Breast epithelium (tissue), 4 donors: ENCODE measurements around the gene DNMT3A. TPM values are rescaled to one million over a fixed set of nuclear protein-coding genes. Genes with fewer than 3 reads are reported as not detected.

Experiments used
- DNase-seq, 2 donors: peaks; one replicate each; pipeline ENCODE4 v3.0.0-alpha.2; 2019; ENCODE audit warnings: low spot score in 2 of 2
- H3K27ac ChIP-seq, 2 donors: fragments of 200-600 bp; sonication (generic) in 1 of 2; one replicate each; pipeline ENCODE4 v1.5.1; 2016 to 2019; ENCODE audit warnings: mild to moderate bottlenecking in 1 of 2
- H3K27me3 ChIP-seq, 2 donors: fragments of 200-600 bp; sonication (generic) in 1 of 2; one replicate each; pipeline versions ENCODE4 v1.5.1 to v1.6.0; 2017 to 2019; ENCODE audit warnings: control low read depth in 1 of 2, mild to moderate bottlenecking in 1 of 2
- H3K36me3 ChIP-seq: fragments of 200-600 bp; one replicate; pipeline ENCODE4 v1.5.1; 2019
- H3K4me1 ChIP-seq, 2 donors: fragments of 200-600 bp; sonication (generic); one replicate each; pipeline ENCODE4 v1.5.1; 2016 to 2019; ENCODE audit warnings: control low read depth in 1 of 2
- H3K4me3 ChIP-seq, 3 donors: fragments of 200-600 bp; sonication (generic); 1 replicate in 2 of 3; 2 replicates in 1 of 3; pipeline ENCODE4 v1.5.1; 2016 to 2019; ENCODE audit warnings: mild to moderate bottlenecking in 3 of 3, moderate library complexity in 2 of 3
- H3K9me3 ChIP-seq, 2 donors: fragments of 200-600 bp; sonication (generic) in 1 of 2; one replicate each; pipeline ENCODE4 v1.5.1; 2016 to 2019; ENCODE audit warnings: control low read depth in 1 of 2
- CTCF ChIP-seq, 3 donors: fragments of 450-650 bp; IDR thresholded peaks; one replicate each; pipeline ENCODE4 v1.5.1; 2016 to 2017; ENCODE audit warnings: antibody characterized with exemption in 3 of 3, mild to moderate bottlenecking in 3 of 3, moderate library complexity in 3 of 3
- POLR2A ChIP-seq: fragments of 450-650 bp; IDR thresholded peaks from one replicate; pipeline ENCODE4 v1.6.1; 2016; ENCODE audit warnings: antibody characterized with exemption, mild to moderate bottlenecking, moderate library complexity
- POLR2AphosphoS5 ChIP-seq, 3 donors: sonication (generic); formaldehyde crosslinking; IDR thresholded peaks; one replicate each; pipeline ENCODE4 v1.6.1; 2017; ENCODE audit warnings: antibody characterized with exemption in 3 of 3
- intact Hi-C: fragments of 100-400 bp; cut with DNase I; formaldehyde crosslinking; loops from one replicate; pipeline ENCODE4 v1.15.1; 2023; ENCODE audit warnings: low total_unique reads
- total RNA-seq, 3 donors: library from RNA; depleted of rRNA; stranded (reverse); fragments of >200 nt; gene quantifications; one replicate each; pipeline ENCODE4 v1.1.0, GENCODE V29; 2016

DNMT3A gene
- total RNA-seq, 3 donors from 2014 or later = 8.2 to 21.7 (median 20.0) TPM

GRCh38 chr2:25305775-25306174 is 36.0 kb downstream of the DNMT3A start:
- intact Hi-C loops = no loop called here
- Histone ChIP-seq H3K4me1 (peaks cover 11% of the 10 kb centered on the region in 2 donors), H3K4me3 (no peak overlapping the region), H3K27ac (peak overlapping the region in 1 of 2 donors; percentile 26), H3K27me3 (no peaks in the 10 kb centered on the region), H3K9me3 (no peaks in the 10 kb centered on the region), H3K36me3 (no peaks in the 10 kb centered on the region)
- TF ChIP-seq CTCF (IDR thresholded peaks at IDR 0.05) (no peak), POLR2A (no peak), POLR2AphosphoS5 (IDR thresholded peaks at IDR 0.05) (no peak)
- DNase-seq = no peak

GRCh38 chr2:25304826-25305596 is 36.7 kb downstream of the DNMT3A start:
- peaks cover 3 to 5% of the 10 kb centered on the region in 2 donors for H3K4me1 ChIP-seq
- H3K27ac ChIP-seq = peak overlapping the region in 1 of 2 donors; percentile 26
- no peaks in the 10 kb centered on the region for H3K36me3 ChIP-seq
- H3K9me3 ChIP-seq = no peaks in the 10 kb centered on the region
- H3K4me3 ChIP-seq = peak overlapping the region in 1 of 3 donors; percentile 11
- no peak for TF ChIP-seq CTCF (IDR thresholded peaks at IDR 0.05)
- TF ChIP-seq POLR2A = no peak
- TF ChIP-seq POLR2AphosphoS5 (IDR thresholded peaks at IDR 0.05) = no peak
- intact Hi-C loops = no loop called here
- no peaks in the 10 kb centered on the region for H3K27me3 ChIP-seq
- no peak for DNase-seq

- Histone ChIP-seq H3K9me3 (no peaks in the 10 kb centered on the region), H3K36me3 (no peaks in the 10 kb centered on the region), H3K27ac (no peak overlapping the region), H3K4me3 (peak overlapping the region in 1 of 3 donors; percentile 11), H3K27me3 (no peaks in the 10 kb centered on the region), H3K4me1 (peaks cover 0 to 5% of the 10 kb centered on the region in 2 donors)
- DNase-seq = no peak
- intact Hi-C loops = no loop called here
- TF ChIP-seq POLR2A = no peak
- TF ChIP-seq POLR2AphosphoS5 (IDR thresholded peaks at IDR 0.05) = no peak
- TF ChIP-seq CTCF (IDR thresholded peaks at IDR 0.05) = no peak
Observed at GRCh38 chr2:25304321-25304720, 37.4 kb downstream of the DNMT3A start.

- no peak overlapping the region for H3K27ac ChIP-seq
Observed at GRCh38 chr2:25303633-25304236, 38.0 kb downstream of the DNMT3A start.

More at GRCh38 chr2:25303633-25304236, 38.0 kb downstream of the DNMT3A start:
- intact Hi-C loops = no loop called here
- no peak for DNase-seq
- Histone ChIP-seq H3K4me1 (peaks cover 0 to 5% of the 10 kb centered on the region in 2 donors), H3K4me3 (no peak overlapping the region), H3K27me3 (no peaks in the 10 kb centered on the region), H3K36me3 (no peaks in the 10 kb centered on the region), H3K9me3 (no peaks in the 10 kb centered on the region)
- TF ChIP-seq POLR2A (no peak), CTCF (IDR thresholded peaks at IDR 0.05) (no peak), POLR2AphosphoS5 (IDR thresholded peaks at IDR 0.05) (no peak)
